GM19239 (cell line): Measurements from ENCODE around the gene GKAP1.
"Not testable (repeated sequence)": the region's sequence is repeated elsewhere in the genome, so short reads cannot be mapped to it uniquely, and the experiment has no call there.

Experiments
- DNase-seq: peaks from one replicate; pipeline ENCODE4 v3.0.0; 2011; ENCODE audit warnings: low spot score; ENCODE audit not compliant: insufficient read length
- FAIRE-seq: peaks from 2 replicates; lab custom pipeline; 2011; peaks lifted over from hg19 to GRCh38; lab: Jason Lieb, UNC

The GKAP1 gene

DNA sequence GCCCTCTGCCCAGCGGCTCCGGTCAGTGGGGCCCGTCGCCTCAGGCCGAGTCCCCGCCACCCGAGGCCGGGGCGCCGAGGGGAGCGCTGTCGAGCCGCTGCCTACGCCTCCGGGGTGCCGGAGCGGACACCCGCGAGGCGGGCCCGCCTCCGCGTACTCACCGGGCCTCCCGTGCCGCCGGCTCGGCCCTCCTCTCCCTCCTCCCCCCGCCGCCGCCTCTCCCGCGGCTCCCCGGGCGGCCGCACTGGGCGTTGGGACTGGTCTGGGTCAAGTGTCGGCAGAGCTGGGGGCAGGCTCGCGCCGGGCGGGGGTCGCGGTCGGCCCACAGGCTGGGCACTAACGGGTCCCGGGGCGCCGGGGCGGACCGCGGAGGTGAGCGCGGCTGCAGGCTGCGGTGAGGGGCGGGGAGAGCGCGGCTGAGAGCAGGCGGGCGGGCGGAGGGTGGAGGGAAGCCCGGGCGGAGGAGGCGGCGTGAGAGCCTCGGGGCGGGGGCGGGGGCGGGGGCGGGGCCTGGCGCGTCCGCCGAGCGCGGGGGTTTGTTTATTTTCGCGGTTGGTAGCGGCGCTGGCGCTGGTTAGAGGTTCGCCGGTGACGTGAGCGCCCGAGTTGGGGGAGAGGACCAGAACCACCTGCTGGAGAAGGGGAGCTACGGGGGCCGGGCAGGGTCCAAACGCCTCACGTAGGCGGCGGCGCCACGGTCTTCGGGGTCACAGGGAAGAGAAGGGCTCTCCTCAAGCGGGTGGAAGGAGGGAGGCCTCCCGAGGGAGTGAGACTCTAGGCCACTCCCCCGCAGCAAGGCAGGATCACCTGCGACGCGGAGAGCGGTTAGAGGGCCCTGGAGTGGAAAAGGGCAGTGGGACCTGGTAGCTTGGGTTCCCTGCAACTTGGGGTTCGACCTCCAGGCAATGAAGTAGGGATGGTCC, at the start of gene GKAP1:
Gene GKAP1, minus strand, starts transcription at position 414 of the 923 bp plus-strand sequence. CDS start 11,252 bp downstream, outside the sequence.
- DNase-seq: peak; percentile 53
- FAIRE-seq: not testable (repeated sequence)

DNA sequence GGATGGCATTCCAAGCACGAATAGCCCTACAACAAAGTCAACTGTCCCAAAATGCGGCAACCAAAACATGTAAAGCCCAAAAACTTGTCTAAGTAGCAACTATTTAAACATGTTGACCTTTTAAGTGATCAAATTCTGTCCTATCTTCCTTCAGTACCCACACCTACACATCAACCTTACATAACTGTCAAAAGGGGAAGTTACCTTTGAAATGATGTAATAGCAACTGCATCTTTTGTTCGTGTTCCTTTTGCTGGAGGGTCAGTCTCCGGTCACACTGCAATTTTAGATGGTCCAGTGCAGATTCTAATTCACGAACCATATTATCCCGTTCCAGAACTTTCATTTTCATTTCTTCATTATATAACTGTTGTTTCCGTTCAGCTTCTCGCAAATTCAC, 32.3 kb upstream of the GKAP1 start:
- not testable (repeated sequence) for FAIRE-seq

DNA sequence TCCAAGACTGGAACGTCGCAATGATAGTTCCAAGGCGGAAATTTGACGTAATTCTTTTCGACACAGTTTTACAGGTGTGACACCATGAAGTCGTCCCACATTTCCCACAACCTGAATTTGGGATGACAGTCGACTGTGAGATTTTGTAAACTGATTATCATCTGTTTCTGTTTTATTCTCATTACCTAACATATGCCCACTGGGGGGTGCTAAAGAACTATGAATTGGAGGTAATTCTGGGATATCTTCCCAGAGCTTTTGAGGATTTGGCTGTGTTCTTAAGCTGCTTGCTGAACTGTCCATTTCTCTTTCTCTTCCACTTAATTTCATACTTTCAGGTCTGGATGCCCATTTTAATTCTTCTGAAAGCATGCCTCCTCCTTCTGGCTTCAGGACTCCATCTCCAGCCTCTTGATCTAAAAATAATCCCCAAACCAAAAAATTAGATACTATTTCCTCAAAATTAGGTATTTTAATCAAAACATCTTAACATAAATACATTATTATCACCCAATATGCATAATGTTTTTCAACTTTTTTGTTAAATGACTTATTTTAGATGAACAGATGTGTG, 19.6 kb upstream of the GKAP1 start:
- peak; percentile 91 for FAIRE-seq
- not testable (repeated sequence) for DNase-seq

More for the DNA sequence above, 32.3 kb upstream of the GKAP1 start:
- not testable (repeated sequence) for DNase-seq

DNA sequence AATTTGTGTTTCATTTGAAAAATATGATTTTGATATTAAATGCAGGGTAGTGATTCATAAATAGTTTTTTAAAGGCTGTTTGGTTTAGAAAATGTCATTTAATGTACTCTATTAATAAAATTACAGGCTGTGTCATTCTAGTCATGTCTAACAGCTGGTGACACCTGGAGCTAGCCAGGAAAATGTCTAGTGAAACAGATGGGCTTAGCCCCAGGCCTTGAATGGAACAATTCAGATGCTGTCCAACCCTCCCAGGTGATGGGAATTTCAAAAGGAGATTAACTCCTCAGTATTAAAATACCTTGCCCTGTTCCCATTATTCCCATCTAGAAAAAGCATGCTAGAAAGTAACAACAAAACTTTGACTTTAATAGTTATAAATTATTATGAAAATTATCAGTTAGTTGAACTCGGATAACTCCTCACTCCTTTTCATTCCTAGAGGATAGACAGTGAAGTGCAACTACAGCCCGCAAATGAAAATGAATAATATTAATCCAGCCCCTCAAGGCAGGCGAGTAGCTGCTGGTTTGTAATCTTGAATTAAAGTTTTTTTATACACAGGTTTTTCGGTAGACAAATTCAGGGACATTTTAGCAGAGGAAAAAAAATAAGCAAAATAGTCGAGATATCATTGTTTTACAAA, 13.0 kb upstream of the GKAP1 start:
- not testable (repeated sequence) for DNase-seq

DNA sequence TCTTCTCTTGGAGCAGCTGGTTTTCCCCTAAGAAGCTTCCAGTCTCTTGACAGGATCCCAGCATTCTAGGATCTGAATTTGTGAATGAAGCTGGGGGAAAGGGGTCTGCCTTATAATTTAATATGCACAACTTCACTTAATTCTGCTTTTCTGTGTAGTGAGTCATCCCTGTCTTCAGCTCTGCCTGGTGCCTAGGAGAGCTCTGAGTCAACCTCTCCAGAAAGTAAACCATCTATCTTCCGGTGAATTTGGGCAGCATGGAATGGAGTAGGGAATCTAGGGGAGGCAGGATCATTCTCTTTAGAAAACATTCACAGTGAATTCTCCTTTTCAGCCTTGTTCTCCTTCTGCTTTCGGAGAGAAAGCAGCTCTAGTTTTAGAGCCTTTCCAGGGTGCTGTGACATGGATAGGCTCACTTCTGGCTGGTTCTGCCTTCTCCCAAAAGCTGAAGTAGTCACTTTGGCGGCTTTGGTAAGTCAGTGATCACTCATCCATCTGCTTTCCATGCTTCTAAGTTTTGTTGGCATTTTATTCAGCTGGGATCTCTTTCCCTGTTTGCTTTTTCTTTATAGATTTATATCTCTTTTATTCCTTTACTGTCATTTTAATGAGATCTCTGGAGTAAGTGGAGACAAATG, 7.5 kb upstream of the GKAP1 start:
- not testable (repeated sequence) for DNase-seq, FAIRE-seq

More for the DNA sequence above, 13.0 kb upstream of the GKAP1 start:
- FAIRE-seq: not testable (repeated sequence)

DNA sequence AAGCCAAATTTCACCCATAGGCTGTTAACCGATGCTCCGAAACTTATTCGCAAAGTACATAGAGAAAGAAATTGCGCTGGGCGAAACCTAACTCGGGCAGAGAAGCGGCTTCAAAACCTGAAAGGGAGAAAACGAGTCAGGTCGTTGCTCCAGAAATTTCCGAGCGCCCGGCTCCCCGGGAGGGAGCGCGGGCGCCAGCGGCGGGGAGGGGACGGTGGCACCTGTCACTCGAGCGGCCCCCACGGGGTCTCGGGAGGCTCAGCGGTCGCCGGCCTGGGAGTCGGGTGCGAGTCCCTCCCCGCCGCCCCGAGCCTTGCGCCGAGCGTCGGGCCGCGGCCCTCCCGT, 586 bp downstream of the GKAP1 start:
- not testable (repeated sequence) for DNase-seq

DNA sequence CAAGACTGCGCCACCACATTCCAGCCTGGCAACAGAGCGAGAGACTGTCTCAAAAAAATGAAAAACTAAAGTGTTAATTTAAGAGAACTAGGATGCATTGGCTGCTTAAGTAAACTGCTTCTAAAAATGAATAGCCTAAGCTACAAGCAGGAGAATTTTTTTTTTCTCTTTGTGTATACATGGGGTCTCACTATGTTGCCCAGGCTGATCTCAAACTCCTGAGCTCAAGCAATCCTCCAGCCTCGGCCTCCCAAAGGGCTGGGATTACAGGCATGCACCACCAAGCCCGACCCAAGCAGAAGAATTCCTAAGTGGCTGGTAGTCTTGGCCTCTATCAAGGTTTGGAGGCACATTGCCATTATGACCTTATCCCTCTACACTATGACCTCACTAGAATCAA, 2.4 kb downstream of the GKAP1 start:
- not testable (repeated sequence) for DNase-seq, FAIRE-seq

More for the DNA sequence above, 586 bp downstream of the GKAP1 start:
- not testable (repeated sequence) for FAIRE-seq

DNA sequence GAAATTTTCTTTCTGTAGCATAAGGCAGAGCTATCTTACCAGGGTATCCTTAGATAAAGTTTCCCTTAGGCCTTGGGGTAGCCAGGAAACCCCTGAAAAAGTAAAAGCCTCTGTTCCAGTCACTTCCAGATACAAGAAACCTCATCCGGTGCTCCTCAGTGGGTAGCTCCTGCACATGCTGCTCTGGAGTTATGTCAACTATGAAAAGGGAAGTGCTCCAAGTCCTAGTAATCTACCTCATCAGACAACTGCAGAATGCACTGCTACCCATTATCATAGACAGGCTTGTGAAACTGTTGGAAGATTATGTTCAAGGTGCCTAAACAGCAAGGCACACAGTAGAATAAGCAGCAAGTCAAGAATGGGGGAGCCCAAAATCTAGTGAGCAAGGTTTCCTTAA, 8.4 kb downstream of the GKAP1 start:
- not testable (repeated sequence) for DNase-seq, FAIRE-seq

GRCh38 chr9:83804454-83804853, 13.1 kb downstream of the GKAP1 start:
- not testable (repeated sequence) for FAIRE-seq, DNase-seq

DNA sequence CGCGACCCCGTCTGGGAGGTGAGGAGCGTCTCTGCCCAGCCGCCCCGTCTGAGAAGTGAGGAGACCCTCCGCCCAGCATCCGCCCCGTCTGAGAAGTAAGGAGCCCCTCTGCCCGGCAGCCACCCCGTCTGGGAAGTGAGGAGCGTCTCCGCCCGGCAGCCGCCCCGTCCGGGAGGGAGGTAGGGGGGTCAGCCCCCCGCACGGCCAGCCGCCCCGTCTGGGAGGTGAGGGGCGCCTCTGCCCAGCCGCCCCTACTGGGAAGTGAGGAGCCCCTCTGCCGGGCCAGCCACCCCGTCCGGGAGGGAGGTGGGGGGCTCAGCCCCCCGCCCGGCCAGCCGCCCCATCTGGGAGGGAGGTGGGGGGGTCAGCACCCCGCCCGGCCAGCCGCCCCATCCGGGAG, 13.6 kb downstream of the GKAP1 start:
- not testable (repeated sequence) for FAIRE-seq, DNase-seq

- DNase-seq (no peak), FAIRE-seq (no peak)
Measured at GRCh38 chr9:83800236-83801033, 17.1 kb downstream of the GKAP1 start.

DNA sequence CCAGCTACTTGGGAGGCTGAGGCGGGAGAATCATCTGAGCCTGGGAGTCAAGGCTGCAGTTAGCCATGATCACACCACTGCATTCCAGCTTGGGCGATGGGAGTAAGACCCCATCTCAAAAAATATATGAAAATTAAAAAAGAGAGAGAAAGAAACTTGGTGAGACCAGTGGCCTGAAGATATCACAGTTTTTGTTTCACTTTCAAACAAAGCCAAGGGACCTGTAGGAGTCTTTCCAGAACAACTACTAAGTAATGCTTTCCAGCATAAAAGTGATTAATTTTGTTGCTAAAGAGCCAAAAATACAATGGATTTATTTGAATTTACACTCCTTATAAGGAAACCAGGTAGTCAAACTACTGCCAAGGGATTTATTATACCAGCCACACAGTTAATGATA, 23.5 kb downstream of the GKAP1 start:
- no peak for FAIRE-seq

DNA sequence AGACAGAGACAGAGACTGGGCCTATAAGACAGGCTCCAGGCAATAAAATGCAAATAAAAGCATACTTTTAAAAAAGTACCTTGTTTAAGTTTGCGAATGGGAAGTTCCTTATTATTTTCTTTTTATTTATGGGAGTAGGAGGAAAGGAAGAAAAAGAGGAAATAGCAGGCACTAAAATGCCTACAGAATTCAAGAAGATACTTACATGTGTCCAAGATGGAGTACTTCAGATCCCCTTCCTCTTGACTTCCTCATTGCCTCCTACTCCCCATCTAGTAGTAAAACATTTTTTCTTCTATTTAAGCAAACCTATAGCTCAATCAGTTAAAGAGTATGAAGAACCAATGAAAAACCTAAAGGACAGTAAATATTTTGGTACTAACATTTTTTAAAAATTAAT, 24.8 kb downstream of the GKAP1 start:
- no peak for FAIRE-seq
- DNase-seq: no peak

More for the DNA sequence above, 23.5 kb downstream of the GKAP1 start:
- DNase-seq: no peak

- DNase-seq (no peak), FAIRE-seq (no peak)
Measured at GRCh38 chr9:83778164-83778563, 39.4 kb downstream of the GKAP1 start.

- no peak for DNase-seq
- no peak for FAIRE-seq
Measured at GRCh38 chr9:83775932-83776331, 41.6 kb downstream of the GKAP1 start.

DNA sequence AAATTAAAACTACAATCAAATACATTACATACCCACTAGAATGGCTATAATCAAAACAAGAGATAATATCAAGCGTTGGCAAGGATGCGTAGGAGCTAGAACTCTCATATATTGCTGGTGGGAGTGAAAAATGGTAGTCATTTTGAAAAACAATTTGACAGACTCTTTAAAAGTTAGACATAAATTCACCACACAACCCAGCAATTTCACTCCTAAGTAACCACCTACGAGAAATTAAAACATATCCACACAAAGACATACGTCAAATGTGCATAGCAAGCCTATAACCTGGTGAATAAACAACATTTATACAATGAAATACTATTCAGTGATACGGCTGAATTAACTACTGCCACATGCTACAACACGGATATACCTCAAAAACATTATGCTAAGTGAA, 44.7 kb downstream of the GKAP1 start:
- DNase-seq: no peak
- FAIRE-seq: no peak

DNA sequence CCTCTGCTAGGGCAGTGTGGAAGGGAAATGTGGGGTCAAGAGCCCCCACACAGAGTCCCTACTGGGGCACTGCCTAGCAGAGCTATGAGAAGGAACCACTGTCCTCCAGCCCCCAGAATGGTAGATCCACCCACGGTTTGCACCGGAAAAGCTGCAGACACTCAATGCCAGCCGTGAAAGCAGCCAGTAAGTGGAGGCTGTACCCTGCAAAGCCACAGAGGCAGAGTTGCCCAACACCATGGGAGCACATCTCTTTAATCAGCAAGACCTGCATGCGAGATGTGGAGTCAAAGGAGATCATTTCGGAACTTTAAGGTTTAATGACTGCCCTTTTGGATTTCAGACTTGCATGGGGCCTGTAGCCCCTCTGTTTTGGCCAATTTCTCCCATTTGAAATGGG, 52.2 kb downstream of the GKAP1 start:
- FAIRE-seq: no peak
- no peak for DNase-seq

DNA sequence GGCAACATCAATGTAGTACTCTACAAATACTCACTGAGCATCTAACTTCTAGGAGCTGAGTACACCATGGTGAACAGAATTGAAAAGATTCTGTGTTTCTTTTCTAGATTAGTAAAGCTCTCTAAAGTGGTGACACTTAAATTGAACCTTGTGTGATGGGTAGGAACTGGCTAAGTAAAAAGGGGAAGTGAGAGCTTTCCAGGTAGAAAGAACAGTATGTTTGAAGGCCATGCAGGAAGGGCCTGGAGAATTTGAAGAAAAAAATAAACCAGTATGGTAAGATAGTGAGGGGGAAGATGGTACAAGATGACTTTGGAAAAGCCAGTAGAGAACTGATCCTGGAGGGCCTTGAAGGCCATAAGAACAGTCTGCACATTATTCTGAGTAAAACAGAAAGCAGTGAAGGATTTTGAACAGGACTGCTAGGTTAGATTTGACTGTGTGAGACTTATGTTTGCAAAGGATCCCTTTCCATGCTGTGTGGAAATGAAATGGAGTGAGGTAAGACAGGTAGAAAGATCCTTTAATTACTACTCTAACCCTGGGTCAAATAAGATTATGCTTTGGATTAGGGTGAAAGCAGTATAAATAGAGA, 63.1 kb downstream of the GKAP1 start:
- FAIRE-seq: peak; percentile 70

GRCh38 chr9:83749706-83750105, 67.9 kb downstream of the GKAP1 start:
- DNase-seq (no peak), FAIRE-seq (no peak)

More for the DNA sequence above, 63.1 kb downstream of the GKAP1 start:
- DNase-seq: no peak
